VCaP (cell line): ENCODE data around the gene CA7.

Source experiments
- H3K27ac ChIP-seq: fragments of 450-650 bp; 2 replicates; pipeline ENCODE4 v1.5.1; 2017
- TF ChIP-seq, protein P1 (sequence below): fragments of 450-650 bp; conservative IDR thresholded peaks from 2 replicates; pipeline ENCODE4 v1.5.1; 2017; ENCODE audit warnings: mild to moderate bottlenecking, moderate library complexity

The CA7 gene

DNA sequence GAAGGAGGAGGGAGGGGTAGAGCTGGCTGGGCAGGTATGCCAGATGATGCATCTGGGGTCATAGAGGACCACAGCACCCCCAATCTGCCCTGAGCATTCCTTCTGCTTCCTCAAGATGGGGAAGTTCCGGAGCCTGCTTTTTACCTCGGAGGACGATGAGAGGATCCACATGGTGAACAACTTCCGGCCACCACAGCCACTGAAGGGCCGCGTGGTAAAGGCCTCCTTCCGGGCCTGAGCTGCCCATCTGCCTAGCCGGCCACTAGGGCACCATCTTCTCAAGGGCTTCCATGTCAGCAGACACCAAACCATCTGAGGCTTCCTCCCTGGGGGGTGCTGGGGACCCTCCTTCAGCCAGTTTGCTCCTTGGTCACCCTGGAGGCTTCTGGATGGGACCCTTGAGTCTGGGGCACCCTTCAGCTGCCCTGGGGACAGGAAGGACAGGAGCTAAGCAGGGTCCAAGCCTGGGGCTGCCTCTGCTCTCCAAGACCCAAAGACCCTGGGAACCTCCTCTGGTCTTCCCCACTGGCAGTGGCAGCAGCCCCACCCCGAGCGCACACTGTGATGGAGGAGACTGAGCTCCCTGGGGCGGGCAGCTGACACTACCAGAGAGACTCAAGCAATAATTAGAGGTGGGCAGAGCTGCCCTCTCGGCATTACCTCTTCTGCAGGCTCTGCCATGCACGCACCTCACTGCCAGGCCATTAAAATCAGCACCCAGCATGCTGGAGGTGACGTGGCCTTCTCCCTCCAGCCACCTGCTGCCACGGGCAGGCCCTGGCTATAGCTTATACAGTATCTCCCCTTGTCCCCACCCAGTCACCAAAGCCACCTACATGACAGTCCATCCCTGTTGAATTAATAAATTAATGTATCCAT lies 9.3 kb downstream of the CA7 start:
- H3K27ac ChIP-seq, result no peak overlapping the region
- TF ChIP-seq, protein P1, sequence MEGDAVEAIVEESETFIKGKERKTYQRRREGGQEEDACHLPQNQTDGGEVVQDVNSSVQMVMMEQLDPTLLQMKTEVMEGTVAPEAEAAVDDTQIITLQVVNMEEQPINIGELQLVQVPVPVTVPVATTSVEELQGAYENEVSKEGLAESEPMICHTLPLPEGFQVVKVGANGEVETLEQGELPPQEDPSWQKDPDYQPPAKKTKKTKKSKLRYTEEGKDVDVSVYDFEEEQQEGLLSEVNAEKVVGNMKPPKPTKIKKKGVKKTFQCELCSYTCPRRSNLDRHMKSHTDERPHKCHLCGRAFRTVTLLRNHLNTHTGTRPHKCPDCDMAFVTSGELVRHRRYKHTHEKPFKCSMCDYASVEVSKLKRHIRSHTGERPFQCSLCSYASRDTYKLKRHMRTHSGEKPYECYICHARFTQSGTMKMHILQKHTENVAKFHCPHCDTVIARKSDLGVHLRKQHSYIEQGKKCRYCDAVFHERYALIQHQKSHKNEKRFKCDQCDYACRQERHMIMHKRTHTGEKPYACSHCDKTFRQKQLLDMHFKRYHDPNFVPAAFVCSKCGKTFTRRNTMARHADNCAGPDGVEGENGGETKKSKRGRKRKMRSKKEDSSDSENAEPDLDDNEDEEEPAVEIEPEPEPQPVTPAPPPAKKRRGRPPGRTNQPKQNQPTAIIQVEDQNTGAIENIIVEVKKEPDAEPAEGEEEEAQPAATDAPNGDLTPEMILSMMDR, result no peak

GRCh38 chr16:66856184-66856730 lies 12.0 kb downstream of the CA7 start:
- H3K27ac ChIP-seq, result no peak overlapping the region
- TF ChIP-seq, protein P1, result no peak

DNA sequence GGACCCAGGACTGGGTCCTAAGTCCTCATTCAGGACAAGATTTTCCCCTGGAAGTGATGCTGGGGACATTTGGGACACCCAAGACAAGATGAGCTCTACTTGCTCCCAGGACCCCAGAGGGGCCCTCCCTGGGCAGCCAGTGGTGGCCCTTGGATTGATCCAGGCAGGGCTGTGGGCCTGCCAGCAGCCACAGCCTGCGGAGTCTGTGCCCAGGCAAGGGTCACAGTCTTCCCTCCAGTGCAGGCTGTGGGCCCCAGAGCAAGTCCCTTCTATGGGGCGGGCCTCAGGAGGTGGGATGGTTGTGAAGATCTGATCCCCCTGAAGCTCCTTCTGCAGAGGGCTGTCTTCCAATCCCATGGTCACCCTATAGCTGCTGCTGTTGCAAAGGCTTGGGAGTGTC lies 12.6 kb downstream of the CA7 start:
- TF ChIP-seq, protein P1, result no peak
- H3K27ac ChIP-seq, result no peak overlapping the region

DNA sequence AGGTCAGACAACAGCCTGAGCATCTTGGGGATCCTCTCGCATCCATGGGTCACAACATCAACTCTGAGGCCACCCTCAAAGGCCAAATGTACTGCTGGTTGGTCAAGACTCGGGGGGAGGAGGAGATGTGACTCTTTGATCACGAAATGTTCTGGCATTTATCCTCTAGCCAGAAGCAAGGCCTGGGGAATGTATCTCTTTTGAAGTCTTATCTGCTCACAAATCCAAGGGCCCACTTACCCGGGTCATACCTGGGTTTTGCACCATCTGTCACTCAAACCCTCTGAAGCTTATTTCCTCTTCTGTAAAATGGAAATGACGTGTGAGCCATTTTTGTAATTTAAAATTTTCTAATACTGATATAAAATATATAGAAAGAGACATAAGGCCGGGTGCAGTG lies 13.2 kb downstream of the CA7 start:
- no peak overlapping the region for H3K27ac ChIP-seq
- TF ChIP-seq, protein P1, result no peak

DNA sequence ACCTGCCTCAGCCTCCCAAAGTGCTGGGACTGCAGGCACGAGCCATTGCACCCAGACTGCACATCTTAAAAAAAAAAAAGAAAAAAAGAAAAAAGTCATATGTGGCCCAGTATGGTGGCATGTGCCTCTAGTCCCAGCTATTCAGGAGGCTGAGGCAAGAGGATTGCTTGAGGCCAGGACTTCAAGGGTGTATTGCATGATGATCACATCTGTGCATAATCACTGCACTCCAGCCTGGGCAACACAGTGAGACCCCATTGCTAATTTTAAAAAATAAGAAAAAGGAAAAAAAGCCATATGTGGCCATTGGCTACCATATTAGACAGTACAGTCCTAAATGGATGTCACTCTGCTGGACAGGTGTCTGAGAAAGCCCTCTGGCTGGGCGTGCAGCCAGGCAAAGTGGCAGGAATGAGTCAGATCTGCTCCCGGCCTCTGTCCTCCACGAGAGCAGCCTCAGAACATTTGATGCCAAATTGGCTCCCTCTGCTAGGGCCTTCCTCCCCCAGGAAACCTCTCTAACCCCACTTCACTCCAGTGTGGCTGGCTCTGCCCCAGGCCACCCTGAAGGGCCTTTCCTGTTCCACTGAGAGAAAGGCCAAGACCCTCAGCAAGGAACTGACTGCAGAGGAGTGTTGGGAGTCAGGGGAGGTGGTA lies 14.7 kb downstream of the CA7 start:
- TF ChIP-seq, protein P1, result no peak
- no peak overlapping the region for H3K27ac ChIP-seq

DNA sequence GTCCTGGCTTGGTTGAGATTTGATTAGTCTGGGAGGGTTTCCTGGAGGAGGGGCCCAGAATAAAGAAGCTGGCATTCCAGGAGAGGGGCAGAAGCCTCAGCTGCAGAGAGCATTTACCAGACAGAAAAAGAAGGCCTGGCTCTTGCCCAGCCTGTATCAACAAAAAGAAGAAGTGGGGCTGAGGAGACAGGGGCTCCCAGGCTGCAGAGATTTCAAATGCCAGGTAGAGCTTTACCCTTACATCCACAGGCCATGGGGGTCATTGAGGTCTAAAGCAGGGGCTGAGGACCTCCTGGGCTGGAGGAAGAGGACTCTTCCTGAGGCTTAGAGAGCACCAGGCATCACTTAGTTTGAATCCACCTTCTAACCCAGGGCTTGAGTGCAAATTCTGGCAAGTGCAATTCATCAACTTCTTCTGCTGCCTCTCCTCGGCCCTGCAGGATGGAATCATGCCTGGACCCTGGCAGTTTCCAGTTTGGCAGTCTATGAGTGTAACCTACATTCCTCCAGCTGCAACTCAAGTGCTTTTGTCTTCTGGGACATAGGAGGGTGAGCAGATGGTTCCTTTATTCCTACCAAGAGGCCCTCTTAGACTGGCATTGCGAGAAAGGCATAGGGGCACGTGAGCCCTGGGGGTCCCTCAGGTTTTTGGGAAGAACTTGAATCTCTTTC lies 15.3 kb downstream of the CA7 start:
- no peak overlapping the region for H3K27ac ChIP-seq
- TF ChIP-seq, protein P1, result no peak

- H3K27ac ChIP-seq, result no peak overlapping the region
Measured at GRCh38 chr16:66862023-66862520, 17.9 kb downstream of the CA7 start.

More at GRCh38 chr16:66862023-66862520, 17.9 kb downstream of the CA7 start:
- TF ChIP-seq, protein P1, result no peak
